Keratinocyte (primary cell): ENCODE measurements around the gene TMEM135. TPM values are rescaled to one million over a fixed set of nuclear protein-coding genes. Genes with fewer than 3 reads are reported as not detected.
A peak's percentile ranks its signal among the peaks of the same experiment; 100 is the strongest.

Experiments
- DNase-seq: peaks from one replicate; pipeline ENCODE4 v3.0.0-alpha.2; 2011; ENCODE audit warnings: low read depth, missing footprints, low spot score
- FAIRE-seq: peaks from 2 replicates; lab custom pipeline; 2011; peaks lifted over from hg19 to GRCh38; lab: Jason Lieb, UNC
- H2AFZ ChIP-seq: 2 replicates; pipeline ENCODE4 v1.6.0; 2012; ENCODE audit warnings: low read length, control low read depth, inconsistent platforms; ENCODE audit not compliant: control insufficient read depth
- H3K27ac ChIP-seq: 2 replicates; pipeline ENCODE4 v1.5.1; 2011; ENCODE audit warnings: low read length; ENCODE audit not compliant: control insufficient read depth, insufficient read depth
- H3K27me3 ChIP-seq: 3 replicates; pipeline ENCODE4 v1.6.0; 2011; ENCODE audit warnings: low read length; ENCODE audit not compliant: control insufficient read depth, insufficient read depth; ENCODE audit errors: extremely low read depth
- H3K36me3 ChIP-seq, 2 experiments: 2 replicates in 1 of 2; 3 replicates in 1 of 2; pipeline ENCODE4 v1.5.1; 2011; ENCODE audit warnings: low read length in 2 of 2, mild to moderate bottlenecking in 1 of 2; ENCODE audit not compliant: control insufficient read depth in 2 of 2, insufficient read depth in 2 of 2; ENCODE audit errors: extremely low read depth in 1 of 2
- H3K4me1 ChIP-seq: 3 replicates; pipeline ENCODE4 v1.5.1; 2011; ENCODE audit warnings: low read length; ENCODE audit not compliant: control insufficient read depth, insufficient read depth; ENCODE audit errors: extremely low read depth
- H3K4me2 ChIP-seq: 3 replicates; pipeline ENCODE4 v1.6.0; 2011; ENCODE audit warnings: low read depth, low read length; ENCODE audit not compliant: control insufficient read depth, insufficient read depth; ENCODE audit errors: extremely low read depth
- H3K4me3 ChIP-seq, 3 experiments: fragments of 200-600 bp in 1 of 3; sonication (generic) in 1 of 3; 2 replicates in 2 of 3; 3 replicates in 1 of 3; pipeline ENCODE4 v1.5.1; 2011 to 2016; ENCODE audit warnings: low read length in 3 of 3, mild to moderate bottlenecking in 3 of 3, control low read depth in 2 of 3, inconsistent platforms in 1 of 3, low read depth in 1 of 3, mixed read lengths in 1 of 3, mixed run types in 1 of 3, moderate library complexity in 1 of 3; ENCODE audit not compliant: control insufficient read depth in 2 of 3, insufficient read depth in 2 of 3; ENCODE audit errors: extremely low read depth in 1 of 3
- H3K79me2 ChIP-seq: 2 replicates; pipeline ENCODE4 v1.6.0; 2012; ENCODE audit warnings: low read length; ENCODE audit not compliant: control insufficient read depth, insufficient read depth
- H3K9ac ChIP-seq: 3 replicates; pipeline ENCODE4 v1.6.0; 2011; ENCODE audit warnings: low read length; ENCODE audit not compliant: control insufficient read depth, insufficient read depth; ENCODE audit errors: extremely low read depth
- H3K9me1 ChIP-seq: 3 replicates; pipeline ENCODE4 v1.6.0; 2011; ENCODE audit warnings: low read length; ENCODE audit not compliant: control insufficient read depth, insufficient read depth; ENCODE audit errors: extremely low read depth
- H3K9me3 ChIP-seq: 2 replicates; pipeline ENCODE4 v1.5.1; 2012; ENCODE audit warnings: low read depth, low read length; ENCODE audit not compliant: control insufficient read depth
- H4K20me1 ChIP-seq: 3 replicates; pipeline ENCODE4 v1.6.0; 2011; ENCODE audit warnings: low read length; ENCODE audit not compliant: control insufficient read depth, insufficient read depth; ENCODE audit errors: extremely low read depth
- CTCF ChIP-seq, 3 experiments: IDR thresholded peaks in 1 of 3; conservative IDR thresholded peaks in 1 of 3; optimal IDR thresholded peaks in 1 of 3; 2 replicates in 2 of 3; 3 replicates in 1 of 3; pipeline versions ENCODE3 to v1.5.1; 2011; ENCODE audit warnings: low read length in 3 of 3, mild to moderate bottlenecking in 3 of 3, moderate library complexity in 2 of 3, control low read depth in 1 of 3, inconsistent platforms in 1 of 3; ENCODE audit not compliant: insufficient read depth in 2 of 3; ENCODE audit errors: extremely low read depth in 1 of 3
- EZH2 ChIP-seq: IDR thresholded peaks from one replicate; pipeline ENCODE4 v1.6.1; 2012; ENCODE audit warnings: inconsistent platforms, mild to moderate bottlenecking, low read length, moderate library complexity
- dilution Hi-C: fragments of 300-500 bp; cut with MboI; formaldehyde crosslinking; loops from one replicate; pipeline ENCODE4 v1.7.0; 2020; ENCODE audit warnings: low sequenced_read_pairs; ENCODE audit not compliant: extremely low pct_ligation_motif_present
- polyA plus RNA-seq, 5 experiments: library from polyadenylated mRNA; depleted of rRNA in 3 of 5; stranded (reverse) in 3 of 5; stranded (forward) in 1 of 5; unstranded in 1 of 5; fragments of >200 nt; gene quantifications; 1 replicate in 1 of 5; 2 replicates in 3 of 5; 3 replicates in 1 of 5; pipeline versions ENCODE4 v1.2.1 to v1.2.3, GENCODE V29; 2011 to 2012; ENCODE audit warnings: missing spikeins in 2 of 5, low read depth in 1 of 5, low replicate concordance in 1 of 5

Gene TMEM135
- polyA plus RNA-seq, 1 donor (not counting 4 experiments of a cell fraction or from before 2014, with no cell fraction given): 15.0 TPM

GRCh38 chr11:86990031-86990430, 47.7 kb upstream of the TMEM135 start:
- H3K4me2 ChIP-seq: no peak overlapping the region

GRCh38 chr11:86990515-86990914, 47.2 kb upstream of the TMEM135 start:
- H3K9ac ChIP-seq: no peak overlapping the region
- TF ChIP-seq EZH2 (no peak), CTCF (optimal IDR thresholded peaks at IDR 0.05 in 1 of 3, IDR thresholded peaks at IDR 0.05 in 1 of 3, conservative IDR thresholded peaks at IDR 0.05 in 1 of 3; ENCODE audit: extremely low read depth in 1 of 3, insufficient read depth in 2 of 3, low read length in 3 of 3) (no peak)
- no peaks in the 10 kb centered on the region for H3K27me3 ChIP-seq
- H3K4me3 ChIP-seq: no peak overlapping the region
- no peak overlapping the region for H3K27ac ChIP-seq
- no peaks in the 10 kb centered on the region for H4K20me1 ChIP-seq
- peaks cover 13% of the 10 kb centered on the region for H3K4me1 ChIP-seq
- H3K4me2 ChIP-seq: peak overlapping the region; percentile 22
- H3K9me1 ChIP-seq: no peaks in the 10 kb centered on the region
- no peak for DNase-seq
- H3K9me3 ChIP-seq: no peaks in the 10 kb centered on the region
- H3K79me2 ChIP-seq: no peaks in the 10 kb centered on the region
- dilution Hi-C loops: no loop called here
- H3K36me3 ChIP-seq: no peaks in the 10 kb centered on the region
- H2AFZ ChIP-seq: no peak overlapping the region
- no peak for FAIRE-seq

More at GRCh38 chr11:86990031-86990430, 47.7 kb upstream of the TMEM135 start:
- H4K20me1 ChIP-seq: no peaks in the 10 kb centered on the region
- no peak for TF ChIP-seq CTCF (optimal IDR thresholded peaks at IDR 0.05 in 1 of 3, IDR thresholded peaks at IDR 0.05 in 1 of 3, conservative IDR thresholded peaks at IDR 0.05 in 1 of 3; ENCODE audit: extremely low read depth in 1 of 3, insufficient read depth in 2 of 3, low read length in 3 of 3)
- TF ChIP-seq EZH2: no peak
- no peak overlapping the region for H3K9ac ChIP-seq
- H3K27ac ChIP-seq: no peak overlapping the region
- H3K4me1 ChIP-seq: peaks cover 13% of the 10 kb centered on the region
- H3K9me1 ChIP-seq: no peaks in the 10 kb centered on the region
- no peaks in the 10 kb centered on the region for H3K36me3 ChIP-seq
- H3K4me3 ChIP-seq: no peak overlapping the region
- H3K27me3 ChIP-seq: no peaks in the 10 kb centered on the region
- no peak for DNase-seq
- no peak overlapping the region for H2AFZ ChIP-seq
- no peaks in the 10 kb centered on the region for H3K9me3 ChIP-seq
- H3K79me2 ChIP-seq: no peaks in the 10 kb centered on the region
- FAIRE-seq: no peak
- dilution Hi-C loops: no loop called here
